Measurements from ENCODE around the gene SORCS2. TPM values are rescaled to one million over a fixed set of nuclear protein-coding genes. Genes with fewer than 3 reads are reported as not detected.

SORCS2 gene
- total RNA-seq, 6 donors from 2014 or later: 2.2 to 28.3 (median 7.2) TPM

- Histone ChIP-seq H3K36me3 (no peaks in the 10 kb centered on the region), H3K27ac (no peak overlapping the region), H3K4me1 (peaks cover 0 to 8% (median 0%) of the 10 kb centered on the region in 4 donors), H3K9me3 (no peaks in the 10 kb centered on the region), H3K4me3 (no peak overlapping the region), H3K27me3 (no peaks in the 10 kb centered on the region)
- no peak for TF ChIP-seq POLR2AphosphoS5 (IDR thresholded peaks at IDR 0.05)
- TF ChIP-seq POLR2A (IDR thresholded peaks at IDR 0.05): no peak
- no peak for TF ChIP-seq CTCF (IDR thresholded peaks at IDR 0.05)
- no peak for TF ChIP-seq EP300 (IDR thresholded peaks at IDR 0.05)
- WGBS, 2 donors: 72 to 77% methylated on average over 9 to 14 of the region's 14 CpGs
- ATAC-seq (ENCODE audit: low FRiP score in 2 of 2): no peak
- no peak for DNase-seq
Observed at GRCh38 chr4:7286170-7286569, 93.8 kb downstream of the SORCS2 start.

GRCh38 chr4:7286798-7287197, 94.5 kb downstream of the SORCS2 start:
- no peak overlapping the region for H3K27ac ChIP-seq
- H3K36me3 ChIP-seq: no peaks in the 10 kb centered on the region
- TF ChIP-seq CTCF (IDR thresholded peaks at IDR 0.05): no peak
- TF ChIP-seq POLR2AphosphoS5 (IDR thresholded peaks at IDR 0.05): no peak
- TF ChIP-seq EP300 (IDR thresholded peaks at IDR 0.05): no peak
- TF ChIP-seq POLR2A (IDR thresholded peaks at IDR 0.05): no peak
- H3K9me3 ChIP-seq: no peaks in the 10 kb centered on the region
- H3K27me3 ChIP-seq: no peaks in the 10 kb centered on the region
- H3K4me3 ChIP-seq: no peak overlapping the region
- 84 to 88% methylated on average over 4 to 7 of the region's 7 CpGs for WGBS, 2 donors
- DNase-seq (no peak), ATAC-seq (ENCODE audit: low FRiP score in 2 of 2) (no peak)
- peaks cover 0 to 8% (median 0%) of the 10 kb centered on the region in 4 donors for H3K4me1 ChIP-seq

GRCh38 chr4:7287274-7287917, 95.1 kb downstream of the SORCS2 start:
- no peaks in the 10 kb centered on the region for H3K9me3 ChIP-seq
- H3K4me3 ChIP-seq: no peak overlapping the region
- H3K27ac ChIP-seq: no peak overlapping the region
- peaks cover 0 to 8% (median 0%) of the 10 kb centered on the region in 4 donors for H3K4me1 ChIP-seq
- no peaks in the 10 kb centered on the region for H3K36me3 ChIP-seq
- TF ChIP-seq CTCF (IDR thresholded peaks at IDR 0.05) (no peak), POLR2A (IDR thresholded peaks at IDR 0.05) (no peak), EP300 (IDR thresholded peaks at IDR 0.05) (no peak), POLR2AphosphoS5 (IDR thresholded peaks at IDR 0.05) (no peak)
- DNase-seq: no peak
- no peaks in the 10 kb centered on the region for H3K27me3 ChIP-seq
- 71 to 83% methylated on average over 20 of the region's 20 CpGs for WGBS, 2 donors
- ATAC-seq (ENCODE audit: low FRiP score in 2 of 2): no peak

GRCh38 chr4:7287918-7288280, 95.6 kb downstream of the SORCS2 start:
- no peaks in the 10 kb centered on the region for H3K27me3 ChIP-seq
- H3K4me1 ChIP-seq: peaks cover 0 to 8% (median 0%) of the 10 kb centered on the region in 4 donors
- TF ChIP-seq POLR2AphosphoS5 (IDR thresholded peaks at IDR 0.05) (no peak), EP300 (IDR thresholded peaks at IDR 0.05) (no peak)
- no peak for ATAC-seq (ENCODE audit: low FRiP score in 2 of 2)
- no peak overlapping the region for H3K27ac ChIP-seq
- no peak for DNase-seq
- WGBS, 2 donors: 59 to 72% methylated on average over 18 of the region's 18 CpGs
- H3K4me3 ChIP-seq: no peak overlapping the region
- no peaks in the 10 kb centered on the region for H3K9me3 ChIP-seq
- no peaks in the 10 kb centered on the region for H3K36me3 ChIP-seq

GRCh38 chr4:7288751-7289523, 96.6 kb downstream of the SORCS2 start:
- ATAC-seq (ENCODE audit: low FRiP score in 2 of 2): no peak
- Histone ChIP-seq H3K4me3 (no peak overlapping the region), H3K27me3 (no peaks in the 10 kb centered on the region), H3K27ac (no peak overlapping the region), H3K36me3 (no peaks in the 10 kb centered on the region), H3K4me1 (no peaks in the 10 kb centered on the region), H3K9me3 (no peaks in the 10 kb centered on the region)
- 86 to 90% methylated on average over 1 to 2 of the region's 2 CpGs for whole genome bisulfite sequencing, 2 donors
- TF ChIP-seq EP300 (IDR thresholded peaks at IDR 0.05) (no peak), POLR2A (IDR thresholded peaks at IDR 0.05) (no peak), POLR2AphosphoS5 (IDR thresholded peaks at IDR 0.05) (no peak), CTCF (IDR thresholded peaks at IDR 0.05) (no peak)
- no peak for DNase-seq
